NCI-H748 treated with DMSO at 0.1 percent for 48 hours (cell line): ENCODE measurements around the gene HOGA1.
"Not testable (repeated sequence)": the region's sequence is repeated elsewhere in the genome, so short reads cannot be mapped to it uniquely, and the experiment has no call there.

Source experiments
- DNase-seq: peaks from one replicate; lab custom pipeline; 2025; lab: John Stamatoyannopoulos, UW

HOGA1 gene

GRCh38 chr10:97555541-97555940 is 28.6 kb upstream of the HOGA1 start:
- not testable (repeated sequence) for DNase-seq

DNA sequence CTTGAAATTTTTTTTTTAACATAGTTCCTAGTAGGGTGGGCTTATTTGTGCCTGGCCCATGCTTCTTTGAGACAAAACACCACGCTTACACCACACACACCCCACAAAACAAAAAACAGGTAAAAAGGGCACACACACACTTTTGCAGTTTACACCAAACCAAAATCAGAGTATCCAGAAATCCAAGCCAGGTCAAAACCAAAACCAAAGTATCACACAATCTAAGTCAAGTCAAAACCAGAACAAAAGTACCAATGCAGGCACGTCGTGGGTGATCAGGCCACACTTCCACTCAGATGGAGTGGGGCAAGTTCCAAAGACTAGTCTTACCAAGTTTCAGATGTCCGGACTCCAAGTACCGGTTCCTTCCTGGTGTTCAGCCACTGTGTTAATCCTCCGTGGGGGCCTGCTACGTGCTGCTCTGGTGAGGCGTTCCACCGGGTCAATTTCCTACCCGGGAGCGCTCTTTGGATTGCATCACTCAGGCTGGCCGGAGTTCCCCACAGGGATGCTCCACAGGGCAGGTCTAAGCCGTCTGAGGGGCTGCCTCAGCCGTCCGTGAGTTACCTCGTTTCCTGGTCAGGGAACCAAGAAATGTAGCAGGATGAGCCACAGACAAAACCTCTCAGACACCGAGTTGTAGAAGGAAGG is 23.3 kb upstream of the HOGA1 start:
- DNase-seq, result not testable (repeated sequence)

DNA sequence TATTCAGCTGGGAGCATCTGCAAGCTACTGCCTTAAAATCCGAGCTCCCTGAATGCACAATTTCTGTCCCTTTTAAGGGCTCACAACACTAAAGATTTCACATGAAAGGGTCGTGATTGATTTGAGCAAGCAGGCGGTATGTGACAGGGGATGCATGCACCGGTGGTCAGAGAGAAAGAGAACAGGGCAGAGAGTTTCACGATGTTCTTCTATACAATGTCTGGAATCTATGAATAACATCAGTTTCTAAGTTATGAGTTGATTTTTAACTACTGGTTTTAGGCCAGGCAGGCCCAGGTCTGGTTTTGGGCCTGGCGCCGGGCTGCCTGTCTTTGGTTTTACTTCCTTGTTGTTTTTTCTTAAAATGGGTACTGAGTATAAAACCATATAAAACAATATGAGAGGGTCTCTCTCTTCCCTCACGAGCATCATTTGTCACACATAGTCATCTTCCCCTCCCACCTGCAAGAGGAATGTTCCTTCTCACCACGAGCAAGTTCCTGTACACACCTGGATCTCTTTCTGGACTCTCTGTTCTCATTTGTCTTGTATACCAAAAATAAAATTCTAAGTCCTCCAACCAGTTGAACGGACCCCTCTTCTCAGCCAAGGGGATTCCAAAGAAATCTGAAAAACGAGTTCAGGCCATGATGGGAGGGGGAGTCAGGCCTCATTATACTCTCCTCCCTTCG is 22.7 kb upstream of the HOGA1 start:
- DNase-seq, result not testable (repeated sequence)

GRCh38 chr10:97562329-97562728 is 21.9 kb upstream of the HOGA1 start:
- DNase-seq, result not testable (repeated sequence)

GRCh38 chr10:97563337-97563736 is 20.9 kb upstream of the HOGA1 start:
- DNase-seq, result no peak

GRCh38 chr10:97564776-97565175 is 19.4 kb upstream of the HOGA1 start:
- DNase-seq, result no peak

GRCh38 chr10:97566336-97566996 is 17.7 kb upstream of the HOGA1 start:
- no peak for DNase-seq

DNA sequence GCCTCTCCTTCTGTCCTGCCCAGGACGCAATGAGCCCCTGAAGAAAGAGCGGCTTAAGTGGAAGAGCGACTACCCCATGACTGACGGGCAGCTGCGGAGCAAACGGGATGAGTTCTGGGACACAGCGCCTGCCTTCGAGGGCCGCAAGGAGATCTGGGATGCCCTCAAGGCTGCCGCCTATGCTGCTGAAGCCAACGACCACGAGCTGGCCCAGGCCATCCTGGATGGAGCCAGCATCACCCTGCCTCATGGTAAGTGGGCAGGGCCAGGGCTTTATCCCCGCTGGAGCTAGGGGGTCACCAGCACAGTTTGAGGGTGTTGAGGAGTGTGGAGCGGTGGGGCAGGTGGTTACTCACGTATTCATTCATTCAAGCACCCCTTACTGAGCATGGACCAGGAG is 16.3 kb upstream of the HOGA1 start:
- DNase-seq, result no peak

- DNase-seq, result no peak
These were observed 13.9 kb upstream of the HOGA1 start for GRCh38 chr10:97570146-97570788.

GRCh38 chr10:97570789-97571471 is 13.3 kb upstream of the HOGA1 start:
- no peak for DNase-seq

GRCh38 chr10:97571622-97572021 is 12.6 kb upstream of the HOGA1 start:
- no peak for DNase-seq

DNA sequence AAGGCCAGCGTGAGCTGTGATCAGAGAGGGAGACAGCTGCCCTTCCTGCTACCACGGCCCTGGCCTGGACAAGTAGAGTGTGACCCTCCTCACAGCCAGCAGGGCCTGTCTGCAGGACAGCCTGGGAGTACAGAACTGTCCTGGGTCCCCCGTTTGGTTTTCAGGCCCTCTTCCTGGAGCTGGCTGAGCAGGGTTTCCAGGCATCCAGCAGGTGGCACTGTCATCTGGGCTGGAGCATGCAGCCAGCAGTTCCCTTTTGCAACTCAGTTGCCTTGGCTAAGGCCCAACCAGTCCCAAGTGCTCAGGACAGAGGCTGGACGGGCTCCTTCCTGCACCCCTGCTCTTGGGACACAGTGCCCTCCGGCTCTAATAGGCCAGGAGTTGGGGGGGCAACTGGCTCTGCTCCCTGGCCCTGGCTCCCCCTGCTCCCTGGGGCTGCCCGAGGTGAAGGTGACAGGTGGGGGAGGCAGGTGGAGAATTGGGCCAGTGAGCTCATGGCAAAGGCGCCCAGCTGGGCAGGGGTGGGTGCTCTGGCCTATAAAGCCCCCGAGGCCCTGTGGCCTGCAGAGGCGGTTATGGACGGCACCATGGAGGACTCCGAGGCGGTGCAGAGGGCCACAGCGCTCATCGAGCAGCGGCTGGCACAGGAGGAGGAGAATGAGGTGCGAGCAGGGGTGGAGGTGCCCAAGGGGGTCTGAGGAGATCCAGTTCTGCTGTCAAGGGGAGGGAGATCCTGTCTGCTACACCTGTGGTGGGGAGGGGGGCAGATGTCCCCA is 11.8 kb upstream of the HOGA1 start, which contains the start of gene ANKRD2:
Gene ANKRD2 (plus strand): TSS at position 566 of the 776 bp plus-strand sequence. CDS start 10 bp downstream, at position 576.
- no peak for DNase-seq

DNA sequence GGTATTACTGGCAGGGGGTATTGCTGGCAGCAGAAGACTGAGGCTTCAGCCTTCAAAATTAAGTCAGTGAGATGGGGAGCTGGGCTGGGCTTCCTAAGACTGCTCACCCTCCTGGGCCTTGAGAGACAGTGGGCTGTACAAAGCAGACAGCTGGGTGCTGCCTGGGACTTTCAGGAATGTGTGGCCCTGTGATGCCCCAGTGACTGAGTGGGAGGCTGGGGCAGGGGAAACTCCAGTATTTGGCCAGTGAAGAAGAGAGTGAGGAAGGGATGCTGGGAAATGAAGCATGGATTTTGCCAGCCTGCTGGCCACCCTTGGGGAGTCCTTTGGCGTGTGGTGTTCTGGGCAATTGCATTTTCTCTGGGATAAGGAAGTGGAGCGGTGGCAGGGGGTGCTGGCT is 11.2 kb upstream of the HOGA1 start:
- DNase-seq, result no peak

GRCh38 chr10:97573672-97574071 is 10.5 kb upstream of the HOGA1 start:
- no peak for DNase-seq

GRCh38 chr10:97574374-97575126 is 9.6 kb upstream of the HOGA1 start:
- DNase-seq, result peak; percentile 4

- DNase-seq, result no peak
These were observed 9.0 kb upstream of the HOGA1 start for GRCh38 chr10:97575127-97575668.

DNA sequence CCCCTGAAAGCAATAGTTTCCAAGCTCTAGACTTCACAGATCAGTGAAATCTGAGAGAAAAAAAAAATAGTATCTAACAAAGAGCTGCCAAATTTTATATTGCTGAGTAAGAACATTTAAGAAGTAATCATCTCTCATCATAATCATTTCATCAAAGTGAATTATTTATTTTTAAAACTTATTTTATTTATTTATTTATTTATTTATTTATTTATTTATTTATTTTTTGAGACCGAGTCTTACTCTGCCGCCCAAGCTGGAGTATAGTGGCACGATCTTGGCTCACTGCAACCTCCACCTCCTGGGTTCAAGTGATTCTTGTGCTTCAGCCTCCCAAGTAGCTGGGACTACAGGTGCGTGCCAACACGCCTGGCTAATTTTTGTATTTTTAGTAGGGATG is 7.7 kb upstream of the HOGA1 start:
- not testable (repeated sequence) for DNase-seq

DNA sequence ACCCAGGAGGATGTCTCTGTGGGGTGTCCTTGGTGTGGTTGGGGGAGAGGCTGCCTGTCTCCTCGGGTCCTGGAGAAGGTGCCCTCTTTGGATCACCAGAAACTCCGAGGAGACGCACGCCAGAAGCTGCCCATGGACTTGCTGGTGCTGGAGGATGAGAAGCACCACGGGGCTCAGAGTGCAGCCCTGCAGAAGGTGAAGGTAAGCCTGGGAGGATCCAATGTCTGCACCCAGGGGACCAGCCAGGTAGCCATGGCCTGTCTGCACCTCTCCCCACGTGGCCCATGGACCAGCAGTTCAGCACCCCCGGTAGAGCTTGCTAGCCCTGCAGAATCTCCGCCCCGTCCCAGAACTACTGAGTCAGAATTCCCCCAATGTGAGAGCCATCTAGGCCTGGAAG is 6.5 kb upstream of the HOGA1 start:
- DNase-seq, result no peak

GRCh38 chr10:97578171-97578844 is 5.9 kb upstream of the HOGA1 start:
- DNase-seq, result no peak
